ENCODE results near the gene TNFRSF21.

GRCh38 chr6:47343600-47343999, 33.9 kb upstream of the TNFRSF21 start:
- TF ChIP-seq CTCF (IDR thresholded peaks at IDR 0.05; ENCODE audit: poor library complexity, severe bottlenecking) (no peak), SMC3 (conservative IDR thresholded peaks at IDR 0.05; ENCODE audit: poor library complexity) (no peak), EP300 (conservative IDR thresholded peaks at IDR 0.05; ENCODE audit: poor library complexity, severe bottlenecking) (no peak), RAD21 (conservative IDR thresholded peaks at IDR 0.05) (no peak), EZH2 (IDR thresholded peaks at IDR 0.05; ENCODE audit: borderline replicate concordance, insufficient read depth, low read length, poor library complexity, severe bottlenecking) (no peak), POLR2AphosphoS5 (IDR thresholded peaks at IDR 0.05) (no peak), MXI1 (conservative IDR thresholded peaks at IDR 0.05; ENCODE audit: poor library complexity, severe bottlenecking) (no peak)

Measured in neural cell (in vitro differentiated cells).